HEK293T (cell line): ENCODE results near the gene RAPSN.

Experiments used
- ARNT ChIP-seq: fragments of 450-650 bp; IDR thresholded peaks from 2 replicates; pipeline ENCODE4 v1.6.1; 2017; ENCODE audit warnings: mild to moderate bottlenecking
- BHLHE40 ChIP-seq: fragments of 450-650 bp; IDR thresholded peaks from 2 replicates; pipeline ENCODE4 v1.6.1; 2016; ENCODE audit warnings: mild to moderate bottlenecking, moderate library complexity, borderline replicate concordance
- ELF4 ChIP-seq: fragments of 450-650 bp; IDR thresholded peaks from 2 replicates; pipeline ENCODE4 v1.6.1; 2017; ENCODE audit warnings: antibody characterized with exemption
- FOXA1 ChIP-seq: fragments of 450-650 bp; IDR thresholded peaks from 2 replicates; pipeline ENCODE4 v1.6.1; 2016; ENCODE audit warnings: mild to moderate bottlenecking
- HDGF ChIP-seq: fragments of 450-650 bp; IDR thresholded peaks from 2 replicates; pipeline ENCODE4 v1.6.1; 2017; ENCODE audit warnings: antibody characterized with exemption, borderline replicate concordance
- SP1 ChIP-seq: fragments of 450-650 bp; IDR thresholded peaks from 2 replicates; pipeline ENCODE4 v1.6.1; 2017
- TARDBP ChIP-seq: fragments of 450-650 bp; IDR thresholded peaks from 2 replicates; pipeline ENCODE4 v1.6.1; 2016

DNA sequence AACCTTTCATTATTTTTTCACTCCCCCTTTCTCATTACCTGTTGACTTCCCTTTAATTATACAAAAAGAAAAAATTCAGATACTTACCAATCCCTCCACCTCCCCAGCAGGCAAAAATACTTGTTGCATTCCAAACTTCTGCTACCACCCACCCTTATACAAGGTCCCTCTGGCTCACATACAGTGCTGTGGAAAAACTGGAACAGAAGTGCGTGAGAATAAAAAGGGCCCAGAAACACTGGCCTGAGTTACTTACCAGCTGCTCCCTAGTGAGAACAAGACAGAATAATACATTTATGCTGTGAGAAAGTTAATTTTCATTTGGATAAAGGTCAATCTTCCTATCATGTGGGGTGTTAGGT lies 46.9 kb upstream of the RAPSN start:
- no peak for TF ChIP-seq ELF4
- TF ChIP-seq ARNT, result no peak
- TF ChIP-seq SP1, result no peak
- no peak for TF ChIP-seq FOXA1
- no peak for TF ChIP-seq HDGF
- TF ChIP-seq BHLHE40, result no peak
- no peak for TF ChIP-seq TARDBP
